Measurements from ENCODE around the gene OSBPL3. TPM values are rescaled to one million over a fixed set of nuclear protein-coding genes. Genes with fewer than 3 reads are reported as not detected.
A peak's percentile ranks its signal among the peaks of the same experiment; 100 is the strongest.

Gene OSBPL3
- total and polyA plus RNA-seq, 5 experiments from 2014 or later = 3.4 to 28.4 (median 5.3) TPM

GRCh38 chr7:24764972-24765744, 214.8 kb downstream of the OSBPL3 start:
- Mint-ChIP-seq H3K9me3 (peaks cover 0 to 7% (median under 1%) of the 10 kb centered on the region in 9 donors), H3K27me3 (peaks cover 7 to 43% (median 33%) of the 10 kb centered on the region in 5 donors), H3K36me3 (peaks cover 0 to 1% (median under 1%) of the 10 kb centered on the region in 3 donors), H3K4me3 (no peak overlapping the region), H3K27ac (no peak overlapping the region), H3K4me1 (no peaks in the 10 kb centered on the region)
- DNase-seq (no peak), ATAC-seq (no peak)
- POLR2A ChIA-PET = no interaction called here

DNA sequence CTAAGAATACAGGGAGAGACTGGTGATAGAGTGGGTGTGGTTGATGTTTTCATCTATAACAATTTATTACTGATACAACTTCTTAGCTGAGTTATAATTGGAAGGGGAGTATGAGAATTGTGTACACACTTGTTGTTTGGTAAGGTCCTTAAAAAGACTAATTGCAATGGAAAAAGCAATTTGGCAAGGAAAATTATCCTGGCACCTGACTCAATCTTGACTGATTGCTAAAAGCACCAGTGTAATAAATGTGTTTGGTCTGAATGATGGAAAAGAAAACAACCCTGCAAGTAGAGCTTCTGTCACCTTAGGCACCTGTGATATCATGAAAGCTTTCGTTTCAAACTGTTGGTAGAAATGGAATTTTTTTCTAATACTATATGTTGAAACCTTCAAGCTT, 216.0 kb downstream of the OSBPL3 start:
- ATAC-seq (no peak), DNase-seq (no peak)
- no peak overlapping the region for H3K27ac Mint-ChIP-seq
- peaks cover 15 to 53% (median 35%) of the 10 kb centered on the region in 5 donors for H3K27me3 Mint-ChIP-seq
- H3K4me3 Mint-ChIP-seq = no peak overlapping the region
- no peaks in the 10 kb centered on the region for H3K4me1 Mint-ChIP-seq
- peaks cover 0 to 7% (median 0%) of the 10 kb centered on the region in 9 donors for H3K9me3 Mint-ChIP-seq
- POLR2A ChIA-PET = no interaction called here
- H3K36me3 Mint-ChIP-seq = no peaks in the 10 kb centered on the region

GRCh38 chr7:24763303-24763901, 216.6 kb downstream of the OSBPL3 start:
- Mint-ChIP-seq H3K27me3 (peaks cover 20 to 59% (median 38%) of the 10 kb centered on the region in 5 donors), H3K27ac (no peak overlapping the region), H3K36me3 (no peaks in the 10 kb centered on the region), H3K4me3 (no peak overlapping the region), H3K4me1 (no peaks in the 10 kb centered on the region), H3K9me3 (peaks cover 0 to 7% (median 0%) of the 10 kb centered on the region in 9 donors)
- POLR2A ChIA-PET = no interaction called here
- ATAC-seq = no peak
- no peak for DNase-seq

GRCh38 chr7:24762771-24763170, 217.2 kb downstream of the OSBPL3 start:
- no peaks in the 10 kb centered on the region for H3K36me3 Mint-ChIP-seq
- POLR2A ChIA-PET = no interaction called here
- peaks cover 0 to 2% (median under 1%) of the 10 kb centered on the region in 4 donors for H3K4me1 Mint-ChIP-seq
- no peak for DNase-seq
- H3K27me3 Mint-ChIP-seq = peaks cover 25 to 65% (median 40%) of the 10 kb centered on the region in 5 donors
- ATAC-seq = no peak
- H3K27ac Mint-ChIP-seq = no peak overlapping the region
- H3K9me3 Mint-ChIP-seq = peaks cover 0 to 7% (median 0%) of the 10 kb centered on the region in 9 donors
- H3K4me3 Mint-ChIP-seq = no peak overlapping the region

- Mint-ChIP-seq H3K27me3 (peaks cover 27 to 69% (median 43%) of the 10 kb centered on the region in 5 donors), H3K9me3 (peaks cover 0 to 7% (median 0%) of the 10 kb centered on the region in 9 donors), H3K36me3 (no peaks in the 10 kb centered on the region), H3K4me3 (no peak overlapping the region), H3K27ac (no peak overlapping the region), H3K4me1 (peaks cover 7 to 11% (median 10%) of the 10 kb centered on the region in 4 donors)
- POLR2A ChIA-PET = no interaction called here
- ATAC-seq = no peak
- no peak for DNase-seq
Measured at GRCh38 chr7:24760968-24761367, 219.0 kb downstream of the OSBPL3 start.

DNA sequence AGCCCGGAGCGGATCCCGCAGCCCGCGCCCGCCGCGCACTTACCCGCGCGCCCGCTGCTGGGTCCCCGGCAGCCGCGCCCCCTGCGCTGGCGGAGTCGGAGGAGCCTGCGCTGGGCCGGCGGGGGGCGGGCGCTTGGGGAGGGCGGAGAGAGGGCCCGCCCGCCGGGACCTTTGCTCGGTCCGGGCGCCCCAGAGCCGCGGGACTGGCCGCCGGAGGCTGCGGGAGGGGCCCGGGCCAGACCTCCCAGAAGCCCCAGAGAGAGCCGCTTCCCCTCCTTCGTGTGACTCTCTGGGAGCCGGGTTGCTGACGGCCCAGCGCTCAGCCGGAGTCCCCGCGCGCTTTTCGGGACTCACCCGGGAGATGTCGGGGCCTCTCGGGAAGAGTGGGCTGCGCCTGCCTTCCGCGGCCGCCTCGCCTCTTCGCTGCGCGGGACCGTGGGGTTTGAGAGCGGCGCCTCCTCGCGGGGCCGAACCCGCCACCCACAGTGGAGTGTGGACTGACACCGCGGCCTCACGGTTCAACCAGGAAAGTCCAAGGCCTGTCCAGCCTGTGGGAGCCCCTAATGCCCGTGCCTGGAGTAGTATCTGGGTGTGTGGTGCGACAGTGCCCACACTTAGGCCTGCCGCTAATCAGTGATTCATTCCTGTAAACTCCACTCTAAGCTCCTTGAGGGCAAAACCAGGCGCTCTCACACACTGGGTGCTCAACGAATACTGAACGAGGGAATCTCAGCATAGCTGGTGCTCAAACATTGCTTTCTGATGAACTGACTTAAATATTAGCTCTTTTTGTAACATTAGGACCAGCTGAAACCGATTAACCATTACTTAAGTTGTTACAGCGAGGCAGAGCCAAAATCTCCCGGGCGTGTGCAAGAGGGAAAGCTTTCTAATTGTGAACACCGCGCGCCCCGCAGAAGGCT, 222.4 kb downstream of the OSBPL3 start, which contains the start of gene GSDME:
GSDME (minus strand) TSS at position 112 of the 923 bp plus-strand sequence. CDS start 7,690 bp downstream, outside the sequence.
- DNase-seq (peak in 4 of 10 donors; percentile 11 to 26 (median 14)), ATAC-seq (peak; percentile 74 to 88)
- H3K27me3 Mint-ChIP-seq = peaks cover 35 to 71% (median 52%) of the 10 kb centered on the region in 5 donors
- H3K9me3 Mint-ChIP-seq = peaks cover 0 to 7% (median 0%) of the 10 kb centered on the region in 9 donors
- H3K36me3 Mint-ChIP-seq = no peaks in the 10 kb centered on the region
- POLR2A ChIA-PET = no interaction called here
- H3K27ac Mint-ChIP-seq = peak within 1 kb of the TSS in 2 of 10 donors; percentile 5 to 57
- H3K4me3 Mint-ChIP-seq = peak within 1 kb of the TSS; percentile 73 to 96 (median 85)
- H3K4me1 Mint-ChIP-seq = peaks cover 11 to 24% (median 20%) of the 10 kb centered on the region in 4 donors

DNA sequence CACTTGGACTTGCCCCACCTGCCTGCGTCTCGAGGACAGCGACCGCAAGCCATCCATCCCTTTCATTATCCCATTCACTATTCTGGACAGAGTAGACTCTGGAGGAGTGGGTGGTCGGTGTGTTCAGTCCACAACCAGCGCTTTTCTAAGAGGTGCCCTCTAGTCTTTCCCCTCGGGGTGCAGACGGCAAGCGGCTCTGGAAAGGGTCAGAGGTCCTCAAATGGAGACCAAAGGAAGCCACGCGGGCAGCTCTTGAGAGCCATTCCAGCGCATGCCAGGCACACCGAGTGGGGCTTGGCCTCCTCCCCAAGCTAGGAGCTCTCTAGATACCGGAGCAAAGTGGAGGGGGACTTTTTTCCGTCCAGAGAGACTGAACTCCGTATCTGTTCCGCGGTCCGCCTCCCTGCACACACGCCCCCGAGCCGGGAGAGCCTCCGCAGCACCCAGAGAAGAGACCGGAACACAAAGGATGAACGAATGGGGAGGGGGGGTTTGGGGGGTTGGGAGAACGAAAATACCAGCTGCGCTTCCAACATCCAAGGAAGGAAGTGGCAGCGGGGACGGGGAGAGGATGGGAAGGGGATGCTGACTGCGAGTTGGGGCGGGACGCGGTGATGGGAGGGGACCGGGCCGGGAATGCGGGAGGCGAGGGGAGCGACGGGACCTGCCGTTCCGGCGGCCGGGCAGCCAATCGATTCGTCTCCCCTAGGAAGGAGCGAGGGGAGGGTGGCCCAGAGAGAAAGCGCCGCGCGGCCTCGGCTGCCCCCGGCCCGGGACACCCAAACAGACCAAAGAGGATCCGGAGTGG, 223.2 kb downstream of the OSBPL3 start:
- Mint-ChIP-seq H3K27ac (peak overlapping the region in 2 of 10 donors; percentile 5 to 57), H3K27me3 (peaks cover 37 to 73% (median 57%) of the 10 kb centered on the region in 5 donors), H3K36me3 (no peaks in the 10 kb centered on the region), H3K9me3 (peaks cover 0 to 7% (median 0%) of the 10 kb centered on the region in 9 donors), H3K4me1 (peaks cover 11 to 24% (median 20%) of the 10 kb centered on the region in 4 donors), H3K4me3 (peak overlapping the region; percentile 67 to 96 (median 85))
- DNase-seq = peak in 2 of 10 donors; percentile 1 to 7
- POLR2A ChIA-PET = interaction anchor here (0.6 kb wide), 1 partner anchor 223 kb away, joined by 3 read pairs; no protein-coding TSS in a partner anchor
- ATAC-seq = peak; percentile 12 to 36

GRCh38 chr7:24755541-24756407, 224.2 kb downstream of the OSBPL3 start:
- no peaks in the 10 kb centered on the region for H3K36me3 Mint-ChIP-seq
- peak overlapping the region; percentile 65 to 96 (median 84) for H3K4me3 Mint-ChIP-seq
- H3K27ac Mint-ChIP-seq = peak overlapping the region in 1 of 10 donors; percentile 77
- peaks cover 35 to 70% (median 53%) of the 10 kb centered on the region in 5 donors for H3K27me3 Mint-ChIP-seq
- ATAC-seq (peak in 1 of 2 donors; percentile 19), DNase-seq (no peak)
- H3K4me1 Mint-ChIP-seq = peaks cover 11 to 24% (median 20%) of the 10 kb centered on the region in 4 donors
- H3K9me3 Mint-ChIP-seq = peaks cover 0 to under 1% (median 0%) of the 10 kb centered on the region in 9 donors
- POLR2A ChIA-PET = interaction anchor here (0.6 kb wide), 1 partner anchor 224 kb away, joined by 3 read pairs; no protein-coding TSS in a partner anchor

- Mint-ChIP-seq H3K9me3 (no peaks in the 10 kb centered on the region), H3K27ac (no peak overlapping the region), H3K27me3 (peaks cover 31 to 66% (median 55%) of the 10 kb centered on the region in 5 donors), H3K36me3 (no peaks in the 10 kb centered on the region), H3K4me1 (peaks cover 11 to 24% (median 20%) of the 10 kb centered on the region in 4 donors), H3K4me3 (peak overlapping the region in 1 of 10 donors; percentile 88)
- ATAC-seq = no peak
- POLR2A ChIA-PET = no interaction called here
- DNase-seq = no peak
Measured at GRCh38 chr7:24754906-24755506, 225.0 kb downstream of the OSBPL3 start.

GRCh38 chr7:24752073-24752800, 227.7 kb downstream of the OSBPL3 start:
- DNase-seq (no peak), ATAC-seq (no peak)
- Mint-ChIP-seq H3K4me3 (no peak overlapping the region), H3K27me3 (peaks cover 17 to 53% (median 45%) of the 10 kb centered on the region in 5 donors), H3K27ac (peak overlapping the region in 1 of 10 donors; percentile 61), H3K9me3 (no peaks in the 10 kb centered on the region), H3K36me3 (no peaks in the 10 kb centered on the region), H3K4me1 (peaks cover 11 to 24% (median 18%) of the 10 kb centered on the region in 4 donors)
- POLR2A ChIA-PET = no interaction called here

Measured in naive thymus-derived CD8-positive, alpha-beta T cell (primary cell).